Natural killer cell (primary cell): ENCODE data around the gene TTC6. TPM values are rescaled to one million over a fixed set of nuclear protein-coding genes. Genes with fewer than 3 reads are reported as not detected.

Experiments
- ATAC-seq, 3 donors: fragments of 150-1000 bp in 2 of 3; fragments of 200-7000 bp in 1 of 3; cut with Tn5 transposase; 1 replicate in 1 of 3; 2 replicates in 2 of 3; pipeline ENCODE4 v1.10.0; 2021; ENCODE audit warnings: mild to moderate bottlenecking in 2 of 3, moderate library complexity in 2 of 3
- DNase-seq, 2 donors: peaks; one replicate each; pipeline versions ENCODE4 v3.0.0 to v3.0.0-alpha.2; 2013 to 2021; ENCODE audit warnings: mixed read lengths in 1 of 2
- H3K27ac ChIP-seq: one replicate; pipeline ENCODE4 v1.5.1; 2013; ENCODE audit warnings: mild to moderate bottlenecking, low read length
- H3K27me3 ChIP-seq: one replicate; pipeline ENCODE4 v1.6.1; 2013; ENCODE audit warnings: low read length; ENCODE audit not compliant: control insufficient read depth, insufficient read depth
- H3K36me3 ChIP-seq: one replicate; pipeline ENCODE4 v1.6.1; 2013; ENCODE audit warnings: low read length; ENCODE audit not compliant: control insufficient read depth, insufficient read depth
- H3K4me1 ChIP-seq: one replicate; pipeline ENCODE4 v1.6.1; 2013; ENCODE audit warnings: low read length; ENCODE audit not compliant: control insufficient read depth, insufficient read depth
- H3K4me3 ChIP-seq: one replicate; pipeline ENCODE4 v1.5.1; 2013; ENCODE audit warnings: low read length
- H3K9me3 ChIP-seq: one replicate; pipeline ENCODE4 v1.6.1; 2013; ENCODE audit warnings: low read length; ENCODE audit not compliant: control insufficient read depth, insufficient read depth
- H3K27ac Mint-ChIP-seq, 2 donors: one replicate each; pipeline ENCODE4 v1.8.0; 2022; ENCODE audit warnings: mild to moderate bottlenecking in 2 of 2, mixed read lengths in 2 of 2, moderate library complexity in 1 of 2
- H3K27me3 Mint-ChIP-seq, 2 donors: one replicate each; pipeline ENCODE4 v1.8.0; 2022; ENCODE audit warnings: low read depth in 2 of 2, mixed read lengths in 2 of 2
- H3K36me3 Mint-ChIP-seq: one replicate; pipeline ENCODE4 v1.8.0; 2022; ENCODE audit warnings: mixed read lengths
- H3K4me1 Mint-ChIP-seq, 2 donors: one replicate each; pipeline ENCODE4 v1.8.0; 2022; ENCODE audit warnings: mixed read lengths in 2 of 2
- H3K4me3 Mint-ChIP-seq: one replicate; pipeline ENCODE4 v1.8.0; 2022; ENCODE audit warnings: mild to moderate bottlenecking, moderate library complexity, mixed read lengths
- H3K9me3 Mint-ChIP-seq, 2 donors: one replicate each; pipeline ENCODE4 v1.8.0; 2022; ENCODE audit warnings: mixed read lengths in 2 of 2
- WGBS: methylation state at CpG from one replicate; pipeline ENCODE4 v1.1.7; 2013; ENCODE audit warnings: missing lambda C conversion rate; ENCODE audit not compliant: insufficient coverage; 5-methylcytosine and 5-hydroxymethylcytosine counted together
- intact Hi-C: fragments of 100-400 bp; cut with micrococcal nuclease; formaldehyde crosslinking; loops from one replicate; pipeline ENCODE4 v1.14.2; 2022
- total RNA-seq, 4 donors: library from RNA; stranded (reverse); fragments of 120-200 nt in 1 of 4; gene quantifications; one replicate each; pipeline versions ENCODE4 v1.2.3 to v1.2.4, GENCODE V29; 2013 to 2022
- TF ChIP-seq, protein P1 (sequence below): fragments of 200-600 bp; IDR thresholded peaks from one replicate; pipeline ENCODE4 v1.8.0; 2022; ENCODE audit warnings: antibody characterized with exemption

The TTC6 gene
- total RNA-seq, 3 donors from 2014 or later (not counting 1 experiment from before 2014, with no cell fraction given) = not detected

GRCh38 chr14:37643701-37644100 is 48.3 kb downstream of the TTC6 start:
- Mint-ChIP-seq H3K27ac (no peak overlapping the region), H3K4me3 (no peak overlapping the region), H3K36me3 (no peaks in the 10 kb centered on the region), H3K4me1 (no peaks in the 10 kb centered on the region), H3K9me3 (peaks cover 0 to 8% of the 10 kb centered on the region in 2 donors), H3K27me3 (no peaks in the 10 kb centered on the region)
- no peak for ATAC-seq
- intact Hi-C loops = no loop called here
- Histone ChIP-seq H3K27me3 (no peaks in the 10 kb centered on the region), H3K9me3 (no peaks in the 10 kb centered on the region), H3K4me1 (no peaks in the 10 kb centered on the region), H3K27ac (no peak overlapping the region), H3K36me3 (no peaks in the 10 kb centered on the region), H3K4me3 (no peak overlapping the region)
- TF ChIP-seq, protein P1, sequence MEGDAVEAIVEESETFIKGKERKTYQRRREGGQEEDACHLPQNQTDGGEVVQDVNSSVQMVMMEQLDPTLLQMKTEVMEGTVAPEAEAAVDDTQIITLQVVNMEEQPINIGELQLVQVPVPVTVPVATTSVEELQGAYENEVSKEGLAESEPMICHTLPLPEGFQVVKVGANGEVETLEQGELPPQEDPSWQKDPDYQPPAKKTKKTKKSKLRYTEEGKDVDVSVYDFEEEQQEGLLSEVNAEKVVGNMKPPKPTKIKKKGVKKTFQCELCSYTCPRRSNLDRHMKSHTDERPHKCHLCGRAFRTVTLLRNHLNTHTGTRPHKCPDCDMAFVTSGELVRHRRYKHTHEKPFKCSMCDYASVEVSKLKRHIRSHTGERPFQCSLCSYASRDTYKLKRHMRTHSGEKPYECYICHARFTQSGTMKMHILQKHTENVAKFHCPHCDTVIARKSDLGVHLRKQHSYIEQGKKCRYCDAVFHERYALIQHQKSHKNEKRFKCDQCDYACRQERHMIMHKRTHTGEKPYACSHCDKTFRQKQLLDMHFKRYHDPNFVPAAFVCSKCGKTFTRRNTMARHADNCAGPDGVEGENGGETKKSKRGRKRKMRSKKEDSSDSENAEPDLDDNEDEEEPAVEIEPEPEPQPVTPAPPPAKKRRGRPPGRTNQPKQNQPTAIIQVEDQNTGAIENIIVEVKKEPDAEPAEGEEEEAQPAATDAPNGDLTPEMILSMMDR = no peak
- DNase-seq = no peak
- 71% methylated on average over 3 of the region's 4 CpGs for WGBS

Other genes with a start within 250 kb of the TTC6 start
- gene FOXA1, start 380 bp upstream of the TTC6 start, total RNA-seq = not detected